Effector memory CD4-positive, alpha-beta T cell (primary cell): Measurements from ENCODE around the gene PNPLA1.

Experiments used
- DNase-seq, 3 donors: peaks; one replicate each; pipeline ENCODE4 v3.0.0-alpha.2; 2020
- H3K27ac ChIP-seq: 2 replicates; pipeline ENCODE4 v1.7.0; 2013; ENCODE audit warnings: mild to moderate bottlenecking, low read length, moderate library complexity; ENCODE audit not compliant: insufficient read depth, poor library complexity, severe bottlenecking
- H3K27me3 ChIP-seq: replicated peaks from 2 replicates; pipeline ENCODE4 v1.7.0; 2013; ENCODE audit warnings: mild to moderate bottlenecking, low read length; ENCODE audit not compliant: insufficient read depth, control insufficient read depth, poor library complexity, severe bottlenecking
- H3K36me3 ChIP-seq: 2 replicates; pipeline ENCODE4 v1.7.0; 2013; ENCODE audit warnings: mild to moderate bottlenecking, low read length, moderate library complexity; ENCODE audit not compliant: control insufficient read depth, insufficient read depth
- H3K4me1 ChIP-seq: 2 replicates; pipeline ENCODE4 v1.7.0; 2013; ENCODE audit warnings: low read length, mild to moderate bottlenecking; ENCODE audit not compliant: control insufficient read depth, insufficient read depth, poor library complexity, severe bottlenecking
- H3K4me3 ChIP-seq: 2 replicates; pipeline ENCODE4 v1.7.0; 2013; ENCODE audit warnings: low read length, low read depth, mild to moderate bottlenecking; ENCODE audit not compliant: insufficient read depth, poor library complexity, severe bottlenecking
- H3K9me3 ChIP-seq: 2 replicates; pipeline ENCODE4 v1.7.0; 2013; ENCODE audit warnings: mild to moderate bottlenecking, low read length, moderate library complexity; ENCODE audit not compliant: control insufficient read depth
- total RNA-seq, 3 donors: gene quantifications; one replicate each; lab custom pipeline; 2026; lab: John Stamatoyannopoulos, UW

The PNPLA1 gene, protein sequence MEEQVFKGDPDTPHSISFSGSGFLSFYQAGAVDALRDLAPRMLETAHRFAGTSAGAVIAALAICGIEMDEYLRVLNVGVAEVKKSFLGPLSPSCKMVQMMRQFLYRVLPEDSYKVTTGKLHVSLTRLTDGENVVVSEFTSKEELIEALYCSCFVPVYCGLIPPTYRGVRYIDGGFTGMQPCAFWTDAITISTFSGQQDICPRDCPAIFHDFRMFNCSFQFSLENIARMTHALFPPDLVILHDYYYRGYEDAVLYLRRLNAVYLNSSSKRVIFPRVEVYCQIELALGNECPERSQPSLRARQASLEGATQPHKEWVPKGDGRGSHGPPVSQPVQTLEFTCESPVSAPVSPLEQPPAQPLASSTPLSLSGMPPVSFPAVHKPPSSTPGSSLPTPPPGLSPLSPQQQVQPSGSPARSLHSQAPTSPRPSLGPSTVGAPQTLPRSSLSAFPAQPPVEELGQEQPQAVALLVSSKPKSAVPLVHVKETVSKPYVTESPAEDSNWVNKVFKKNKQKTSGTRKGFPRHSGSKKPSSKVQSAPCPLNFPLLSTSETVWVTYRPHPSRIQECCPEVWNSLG
- total RNA-seq: 0 to 0.26 (median 0.19) reads per million in 3 donors

- H3K36me3 ChIP-seq: no peaks in the 10 kb centered on the region
- H3K9me3 ChIP-seq: no peaks in the 10 kb centered on the region
- H3K27ac ChIP-seq: no peak within 1 kb of the TSS
- no peak within 1 kb of the TSS for H3K4me3 ChIP-seq
- DNase-seq: no peak
- H3K27me3 ChIP-seq: peaks cover 5% of the 10 kb centered on the region
- no peaks in the 10 kb centered on the region for H3K4me1 ChIP-seq
Measured at GRCh38 chr6:36269834-36270705, at the start of gene PNPLA1. Gene PNPLA1, plus strand, starts transcription at chr6:36270060. Its CDS starts 400 bp downstream, at chr6:36270460.

GRCh38 chr6:36220226-36220625 is 49.6 kb upstream of the PNPLA1 start:
- peaks cover 76% of the 10 kb centered on the region for H3K36me3 ChIP-seq
- H3K9me3 ChIP-seq: no peaks in the 10 kb centered on the region
- H3K4me1 ChIP-seq: no peaks in the 10 kb centered on the region
- no peaks in the 10 kb centered on the region for H3K27me3 ChIP-seq
- no peak overlapping the region for H3K4me3 ChIP-seq
- no peak overlapping the region for H3K27ac ChIP-seq
- DNase-seq: no peak

- no peak overlapping the region for H3K4me3 ChIP-seq
- no peaks in the 10 kb centered on the region for H3K9me3 ChIP-seq
- no peak for DNase-seq
- H3K4me1 ChIP-seq: no peaks in the 10 kb centered on the region
- H3K27ac ChIP-seq: no peak overlapping the region
- peaks cover 73% of the 10 kb centered on the region for H3K36me3 ChIP-seq
- no peaks in the 10 kb centered on the region for H3K27me3 ChIP-seq
Measured at GRCh38 chr6:36221674-36222073, 48.2 kb upstream of the PNPLA1 start.

DNA sequence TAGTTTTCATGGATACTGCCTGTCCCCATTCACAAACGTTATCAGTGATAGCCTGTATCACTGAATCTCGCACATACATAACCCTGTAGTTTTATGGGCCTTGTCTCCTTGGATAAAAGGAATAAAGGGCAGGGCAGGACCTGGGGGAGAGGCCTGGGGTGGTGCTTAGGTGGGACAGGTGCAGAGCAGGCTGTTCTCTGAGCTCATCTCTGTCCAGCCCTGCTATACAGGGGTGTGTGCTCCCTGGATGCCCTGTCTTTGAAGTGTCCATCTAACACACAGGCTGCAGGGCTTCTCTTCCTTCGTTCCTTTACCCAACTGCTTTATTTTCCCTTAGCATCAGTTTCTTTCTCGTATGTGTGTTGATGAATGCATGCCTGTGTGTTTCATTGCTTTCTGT is 46.9 kb upstream of the PNPLA1 start:
- no peak overlapping the region for H3K27ac ChIP-seq

GRCh38 chr6:36223706-36224105 is 46.2 kb upstream of the PNPLA1 start:
- no peak overlapping the region for H3K4me3 ChIP-seq
- H3K9me3 ChIP-seq: no peaks in the 10 kb centered on the region
- no peak for DNase-seq
- no peaks in the 10 kb centered on the region for H3K4me1 ChIP-seq
- no peaks in the 10 kb centered on the region for H3K27me3 ChIP-seq
- H3K27ac ChIP-seq: no peak overlapping the region
- peaks cover 62% of the 10 kb centered on the region for H3K36me3 ChIP-seq

More for the DNA sequence above, 46.9 kb upstream of the PNPLA1 start:
- no peaks in the 10 kb centered on the region for H3K9me3 ChIP-seq
- H3K4me1 ChIP-seq: no peaks in the 10 kb centered on the region
- DNase-seq: no peak
- peaks cover 68% of the 10 kb centered on the region for H3K36me3 ChIP-seq
- no peak overlapping the region for H3K4me3 ChIP-seq
- no peaks in the 10 kb centered on the region for H3K27me3 ChIP-seq

DNA sequence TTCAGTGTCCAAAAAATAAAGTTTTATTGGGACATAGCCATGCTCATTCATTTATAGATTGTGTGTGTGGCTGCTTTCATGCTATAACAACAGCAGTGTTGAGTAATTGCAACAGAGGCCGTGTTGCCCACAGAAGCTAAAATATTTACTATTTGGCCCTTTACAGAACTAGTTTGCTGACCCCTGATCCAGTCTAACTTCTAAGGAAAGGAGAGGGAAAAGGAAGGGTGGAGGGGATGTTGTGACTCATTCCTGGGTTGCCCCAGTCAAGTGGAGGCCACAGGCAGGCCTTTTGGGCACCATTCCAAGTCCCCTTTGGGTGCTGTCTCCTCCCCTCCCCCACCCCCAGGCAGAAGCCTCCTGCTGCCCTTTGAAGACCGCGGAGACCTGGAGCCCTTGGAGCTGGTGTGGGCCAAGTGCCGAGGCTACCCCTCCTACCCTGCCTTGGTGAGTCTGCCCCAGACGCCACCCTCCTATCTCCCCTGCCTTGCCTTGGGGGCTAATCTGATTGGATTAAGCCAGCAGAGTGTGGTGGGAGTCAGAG is 44.9 kb upstream of the PNPLA1 start:
- DNase-seq: no peak
- Histone ChIP-seq H3K9me3 (no peaks in the 10 kb centered on the region), H3K4me3 (no peak overlapping the region), H3K4me1 (no peaks in the 10 kb centered on the region), H3K27ac (no peak overlapping the region), H3K27me3 (no peaks in the 10 kb centered on the region), H3K36me3 (peaks cover 63% of the 10 kb centered on the region)

DNA sequence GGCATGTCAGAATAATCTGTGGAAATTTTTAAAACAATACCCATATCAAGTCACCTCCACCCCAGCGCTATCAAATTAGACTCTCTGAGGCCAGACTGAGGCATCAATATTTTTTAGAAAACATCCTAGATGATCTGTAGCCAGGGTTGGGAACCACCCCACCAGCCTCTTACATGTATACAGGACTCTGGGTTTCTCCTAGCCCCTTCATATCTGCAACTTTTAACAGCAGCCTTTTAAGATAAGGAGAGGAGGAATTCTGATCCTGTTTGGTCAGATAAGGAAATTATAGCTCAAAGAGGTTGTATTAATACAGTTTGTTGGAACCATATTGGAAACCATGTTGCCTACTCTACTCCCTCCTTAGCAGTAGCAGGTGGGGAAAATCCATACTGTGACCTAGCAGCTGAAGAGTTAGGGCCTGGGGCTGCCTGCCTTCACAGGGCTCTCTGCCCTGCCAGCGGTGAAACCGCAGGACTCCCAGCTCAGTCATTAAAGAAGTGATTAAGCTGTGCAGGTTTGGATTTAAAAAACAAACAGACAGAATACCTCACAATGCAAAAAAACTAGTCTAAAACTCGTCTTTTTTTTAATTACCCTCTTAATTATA is 43.3 kb upstream of the PNPLA1 start:
- H3K4me1 ChIP-seq: no peaks in the 10 kb centered on the region
- no peak overlapping the region for H3K4me3 ChIP-seq
- no peak for DNase-seq
- peaks cover 75% of the 10 kb centered on the region for H3K36me3 ChIP-seq
- no peaks in the 10 kb centered on the region for H3K9me3 ChIP-seq
- H3K27me3 ChIP-seq: no peaks in the 10 kb centered on the region
- no peak overlapping the region for H3K27ac ChIP-seq

DNA sequence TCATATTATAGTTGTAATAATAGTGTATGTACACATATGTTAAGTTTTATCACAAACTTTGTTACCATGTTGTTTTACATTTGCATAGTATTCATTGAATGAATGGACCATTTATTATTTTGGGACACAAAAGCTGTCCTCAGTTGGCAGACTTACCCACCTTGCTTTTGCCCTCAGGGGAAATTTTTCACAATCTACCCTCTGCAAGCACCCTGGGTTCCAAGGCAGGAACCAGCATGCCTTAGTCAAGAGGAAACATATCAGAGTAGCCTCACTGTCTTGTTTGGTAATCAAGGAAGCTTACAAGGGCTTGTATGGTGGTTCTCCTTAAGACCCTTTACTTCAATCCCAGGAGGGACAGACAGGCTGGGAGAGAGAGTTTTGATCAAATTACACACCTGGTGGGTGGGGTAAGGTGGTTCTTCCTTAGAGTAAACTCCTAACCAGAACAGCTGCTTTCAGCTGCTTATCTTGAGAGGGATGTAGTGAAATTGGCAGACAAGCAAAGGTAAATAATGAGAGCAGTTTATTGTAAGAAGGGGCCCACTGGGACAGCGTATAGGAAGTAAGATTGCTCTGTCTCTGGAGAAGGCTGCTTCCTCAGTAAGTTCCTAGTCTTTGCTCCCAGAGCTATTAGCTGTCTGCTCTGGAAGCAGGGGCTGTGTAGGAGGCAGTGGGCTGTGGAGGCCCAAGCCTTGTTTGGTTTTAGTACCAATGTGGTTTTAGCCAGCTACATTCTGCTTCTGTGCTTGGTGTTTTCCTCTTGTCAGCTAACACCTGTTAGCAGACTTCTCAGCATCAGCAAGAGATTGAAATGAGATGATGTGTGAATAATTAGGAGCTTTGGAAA is 42.3 kb upstream of the PNPLA1 start:
- no peaks in the 10 kb centered on the region for H3K4me1 ChIP-seq
- peaks cover 71% of the 10 kb centered on the region for H3K36me3 ChIP-seq
- no peak overlapping the region for H3K4me3 ChIP-seq
- H3K27me3 ChIP-seq: no peaks in the 10 kb centered on the region
- H3K9me3 ChIP-seq: no peaks in the 10 kb centered on the region
- H3K27ac ChIP-seq: no peak overlapping the region
- DNase-seq: no peak

DNA sequence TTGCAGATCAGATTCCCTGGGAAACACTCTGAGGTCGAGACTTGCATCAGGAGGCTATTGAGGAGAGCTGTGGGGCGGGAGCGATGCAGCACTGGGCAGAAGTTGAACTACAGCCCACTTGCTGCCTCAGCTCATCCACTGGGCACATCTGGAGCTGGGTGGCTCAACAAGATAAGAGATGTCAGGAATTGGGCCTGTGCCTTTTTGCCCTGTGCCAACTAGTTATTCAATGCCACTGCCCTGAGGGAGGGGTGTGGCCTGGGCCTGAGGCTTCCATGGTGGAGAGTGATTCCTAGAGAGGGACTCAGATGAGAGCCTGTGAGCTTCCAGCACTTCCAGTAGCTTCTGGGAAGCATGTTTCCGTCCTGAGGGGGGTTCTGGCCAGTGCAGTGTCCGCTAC is 40.6 kb upstream of the PNPLA1 start:
- no peaks in the 10 kb centered on the region for H3K4me1 ChIP-seq
- H3K27ac ChIP-seq: no peak overlapping the region
- H3K36me3 ChIP-seq: peaks cover 64% of the 10 kb centered on the region

More for the DNA sequence above, 40.6 kb upstream of the PNPLA1 start:
- Histone ChIP-seq H3K9me3 (no peaks in the 10 kb centered on the region), H3K27me3 (no peaks in the 10 kb centered on the region), H3K4me3 (no peak overlapping the region)
- no peak for DNase-seq
